HEK293 (cell line): ENCODE data around the gene CKS1B.

Source experiments
- BCL11A ChIP-seq: fragments of 450-650 bp; formaldehyde crosslinking; IDR thresholded peaks from 2 replicates; pipeline ENCODE4 v1.5.1; 2016; ENCODE audit warnings: low read depth, missing biosample characterization, missing genetic modification characterization
- FEZF1 ChIP-seq: fragments of 450-650 bp; formaldehyde crosslinking; IDR thresholded peaks from 2 replicates; pipeline ENCODE4 v1.5.1; 2016; ENCODE audit warnings: missing biosample characterization, missing genetic modification characterization
- KLF1 ChIP-seq: fragments of 450-650 bp; formaldehyde crosslinking; IDR thresholded peaks from 2 replicates; pipeline ENCODE4 v1.5.1; 2016; ENCODE audit warnings: missing biosample characterization, missing genetic modification characterization
- SETDB1 ChIP-seq: IDR thresholded peaks from one replicate; pipeline ENCODE4 v1.6.1; 2017; ENCODE audit warnings: mild to moderate bottlenecking, low read length, moderate library complexity, mixed read lengths; ENCODE audit not compliant: insufficient read length
- SP7 ChIP-seq: fragments of 450-650 bp; formaldehyde crosslinking; IDR thresholded peaks from 2 replicates; pipeline ENCODE4 v1.5.1; 2016; ENCODE audit warnings: missing biosample characterization, missing genetic modification characterization
- YY2 ChIP-seq: fragments of 450-650 bp; formaldehyde crosslinking; IDR thresholded peaks from 2 replicates; pipeline ENCODE4 v1.5.1; 2016; ENCODE audit warnings: missing biosample characterization, missing genetic modification characterization
- ZBTB11 ChIP-seq: fragments of 450-650 bp; formaldehyde crosslinking; conservative IDR thresholded peaks from 2 replicates; pipeline ENCODE4 v1.5.1; 2016; ENCODE audit warnings: low read depth, missing biosample characterization, missing genetic modification characterization
- ZBTB20 ChIP-seq: fragments of 450-650 bp; formaldehyde crosslinking; IDR thresholded peaks from 2 replicates; pipeline ENCODE4 v1.5.1; 2016; ENCODE audit warnings: missing biosample characterization, missing genetic modification characterization
- ZBTB7A ChIP-seq: fragments of 450-650 bp; formaldehyde crosslinking; IDR thresholded peaks from 2 replicates; pipeline ENCODE4 v1.5.1; 2016; ENCODE audit warnings: low read depth, missing biosample characterization, missing genetic modification characterization
- ZBTB8A ChIP-seq: fragments of 450-650 bp; formaldehyde crosslinking; IDR thresholded peaks from 2 replicates; pipeline ENCODE4 v1.5.1; 2016; ENCODE audit warnings: missing biosample characterization, missing genetic modification characterization
- ZEB2 ChIP-seq: fragments of 450-650 bp; formaldehyde crosslinking; IDR thresholded peaks from 2 replicates; pipeline ENCODE4 v1.5.1; 2016; ENCODE audit warnings: missing biosample characterization, missing genetic modification characterization
- ZNF112 ChIP-seq: fragments of 450-650 bp; formaldehyde crosslinking; IDR thresholded peaks from 2 replicates; pipeline ENCODE4 v1.5.0; 2017; ENCODE audit warnings: missing biosample characterization, missing genetic modification characterization
- ZNF211 ChIP-seq: fragments of 450-650 bp; formaldehyde crosslinking; IDR thresholded peaks from 2 replicates; pipeline ENCODE4 v1.5.1; 2016; ENCODE audit warnings: low read depth, missing biosample characterization, missing genetic modification characterization
- ZNF23 ChIP-seq: fragments of 450-650 bp; formaldehyde crosslinking; IDR thresholded peaks from 2 replicates; pipeline ENCODE4 v1.5.1; 2016; ENCODE audit warnings: missing biosample characterization, missing genetic modification characterization, borderline replicate concordance
- ZNF335 ChIP-seq: fragments of 450-650 bp; formaldehyde crosslinking; conservative IDR thresholded peaks from 2 replicates; pipeline ENCODE4 v1.5.1; 2016; ENCODE audit warnings: missing biosample characterization, missing genetic modification characterization
- ZNF530 ChIP-seq: fragments of 450-650 bp; formaldehyde crosslinking; IDR thresholded peaks from 2 replicates; pipeline ENCODE4 v1.5.1; 2016; ENCODE audit warnings: low read depth, missing biosample characterization, missing genetic modification characterization
- ZNF629 ChIP-seq: fragments of 450-650 bp; formaldehyde crosslinking; IDR thresholded peaks from 2 replicates; pipeline ENCODE4 v1.5.1; 2017; ENCODE audit warnings: missing biosample characterization, missing genetic modification characterization
- ZNF664 ChIP-seq: fragments of 450-650 bp; formaldehyde crosslinking; IDR thresholded peaks from 2 replicates; pipeline ENCODE4 v1.5.1; 2016; ENCODE audit warnings: missing biosample characterization, missing genetic modification characterization
- ZNF704 ChIP-seq: fragments of 450-650 bp; formaldehyde crosslinking; IDR thresholded peaks from 2 replicates; pipeline ENCODE4 v1.5.1; 2016; ENCODE audit warnings: missing biosample characterization, missing genetic modification characterization
- ZNF76 ChIP-seq: fragments of 450-650 bp; formaldehyde crosslinking; IDR thresholded peaks from 2 replicates; pipeline ENCODE4; 2016; ENCODE audit warnings: low read depth, missing biosample characterization, missing genetic modification characterization, borderline replicate concordance
- ZNF791 ChIP-seq: fragments of 450-650 bp; formaldehyde crosslinking; IDR thresholded peaks from 2 replicates; pipeline ENCODE4 v1.5.1; 2016; ENCODE audit warnings: missing biosample characterization, missing genetic modification characterization
- ZNF843 ChIP-seq: fragments of 450-650 bp; formaldehyde crosslinking; IDR thresholded peaks from 2 replicates; pipeline ENCODE4 v1.5.1; 2016; ENCODE audit warnings: missing biosample characterization, missing genetic modification characterization
- TF ChIP-seq, protein P1 (sequence below): fragments of 450-650 bp; formaldehyde crosslinking; IDR thresholded peaks from 2 replicates; pipeline ENCODE4 v1.5.1; 2017; ENCODE audit warnings: missing biosample characterization, missing genetic modification characterization
- TF ChIP-seq, protein P2 (sequence below): IDR thresholded peaks from 2 replicates; pipeline ENCODE4 v1.6.1; 2011; ENCODE audit warnings: mild to moderate bottlenecking, low read depth, low read length, borderline replicate concordance
- TF ChIP-seq, protein P3 (sequence below): fragments of 450-650 bp; formaldehyde crosslinking; IDR thresholded peaks from 2 replicates; pipeline ENCODE4 v1.5.1; 2016; ENCODE audit warnings: missing biosample characterization, missing genetic modification characterization

CKS1B gene

DNA sequence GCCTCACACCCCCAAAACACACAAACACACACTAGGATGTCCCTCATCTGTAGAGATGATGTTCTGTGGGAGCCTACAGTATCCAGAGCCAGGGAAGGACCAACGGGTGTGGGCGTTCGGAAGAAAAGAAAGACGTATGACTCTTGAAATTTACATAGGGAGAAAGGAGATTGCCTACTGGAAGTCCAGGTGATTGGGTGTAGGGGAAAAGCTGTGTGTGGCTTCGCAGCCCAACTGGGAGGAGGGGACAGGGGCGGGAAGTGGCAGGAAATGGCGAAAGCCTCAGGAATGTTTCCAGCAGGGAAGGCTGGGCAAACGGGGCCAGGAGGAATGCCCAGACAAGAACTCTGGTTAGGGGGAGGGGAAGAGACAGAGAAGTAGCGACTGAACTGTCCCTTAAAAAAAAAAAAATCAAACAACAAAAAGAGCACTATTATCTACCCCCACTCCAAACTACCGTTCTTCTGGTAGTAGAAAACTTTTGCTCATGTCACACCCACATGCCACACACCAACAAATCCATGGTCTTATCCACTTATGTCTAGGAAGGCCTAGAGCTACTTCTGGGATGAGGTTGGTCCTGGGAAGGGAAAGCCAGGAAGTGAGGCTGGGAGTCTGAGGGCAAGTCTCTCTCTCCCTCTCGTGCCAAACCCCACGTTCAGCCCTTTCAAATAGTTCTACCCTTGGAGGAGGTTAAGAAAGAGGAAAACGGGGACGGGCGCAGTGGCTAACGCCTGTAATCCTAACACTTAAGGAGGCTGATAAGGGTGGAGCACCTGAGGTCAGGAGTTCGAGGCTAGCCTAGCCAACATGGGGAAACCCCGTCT is 1.8 kb upstream of the CKS1B start (continued):
- TF ChIP-seq ZNF530 (tag by site-specific recombination): no peak
- no peak for TF ChIP-seq ZBTB7A
- TF ChIP-seq ZNF76 (tag by site-specific recombination): peak; percentile 82
- TF ChIP-seq SP7 (tag by site-specific recombination): peak; percentile 76
- TF ChIP-seq ZNF112 (tag by site-specific recombination): no peak
- peak; percentile 38; the same call in 1 of the 2 replicates for TF ChIP-seq KLF1
- TF ChIP-seq ZNF211 (tag by site-specific recombination): no peak
- no peak for TF ChIP-seq YY2 (tag by site-specific recombination)
- 0 out of 2 replicates have a peak, but pooled peaks have one; percentile 20 for TF ChIP-seq ZBTB11
- peak; percentile 69 for TF ChIP-seq ZNF629
- TF ChIP-seq, protein P1, sequence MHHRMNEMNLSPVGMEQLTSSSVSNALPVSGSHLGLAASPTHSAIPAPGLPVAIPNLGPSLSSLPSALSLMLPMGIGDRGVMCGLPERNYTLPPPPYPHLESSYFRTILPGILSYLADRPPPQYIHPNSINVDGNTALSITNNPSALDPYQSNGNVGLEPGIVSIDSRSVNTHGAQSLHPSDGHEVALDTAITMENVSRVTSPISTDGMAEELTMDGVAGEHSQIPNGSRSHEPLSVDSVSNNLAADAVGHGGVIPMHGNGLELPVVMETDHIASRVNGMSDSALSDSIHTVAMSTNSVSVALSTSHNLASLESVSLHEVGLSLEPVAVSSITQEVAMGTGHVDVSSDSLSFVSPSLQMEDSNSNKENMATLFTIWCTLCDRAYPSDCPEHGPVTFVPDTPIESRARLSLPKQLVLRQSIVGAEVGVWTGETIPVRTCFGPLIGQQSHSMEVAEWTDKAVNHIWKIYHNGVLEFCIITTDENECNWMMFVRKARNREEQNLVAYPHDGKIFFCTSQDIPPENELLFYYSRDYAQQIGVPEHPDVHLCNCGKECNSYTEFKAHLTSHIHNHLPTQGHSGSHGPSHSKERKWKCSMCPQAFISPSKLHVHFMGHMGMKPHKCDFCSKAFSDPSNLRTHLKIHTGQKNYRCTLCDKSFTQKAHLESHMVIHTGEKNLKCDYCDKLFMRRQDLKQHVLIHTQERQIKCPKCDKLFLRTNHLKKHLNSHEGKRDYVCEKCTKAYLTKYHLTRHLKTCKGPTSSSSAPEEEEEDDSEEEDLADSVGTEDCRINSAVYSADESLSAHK (tag by site-specific recombination): peak; percentile 11; the same call in 1 of the 2 replicates
- TF ChIP-seq ZBTB20: peak; percentile 68
- TF ChIP-seq ZNF23 (tag by site-specific recombination): no peak
- no peak for TF ChIP-seq ZNF704 (tag by site-specific recombination)
- TF ChIP-seq FEZF1: peak; percentile 98
- TF ChIP-seq ZNF664 (tag by site-specific recombination): no peak
- TF ChIP-seq ZNF843 (tag by site-specific recombination): no peak; the same call in 1 of the 2 replicates
- no peak for TF ChIP-seq SETDB1
- TF ChIP-seq, protein P2, sequence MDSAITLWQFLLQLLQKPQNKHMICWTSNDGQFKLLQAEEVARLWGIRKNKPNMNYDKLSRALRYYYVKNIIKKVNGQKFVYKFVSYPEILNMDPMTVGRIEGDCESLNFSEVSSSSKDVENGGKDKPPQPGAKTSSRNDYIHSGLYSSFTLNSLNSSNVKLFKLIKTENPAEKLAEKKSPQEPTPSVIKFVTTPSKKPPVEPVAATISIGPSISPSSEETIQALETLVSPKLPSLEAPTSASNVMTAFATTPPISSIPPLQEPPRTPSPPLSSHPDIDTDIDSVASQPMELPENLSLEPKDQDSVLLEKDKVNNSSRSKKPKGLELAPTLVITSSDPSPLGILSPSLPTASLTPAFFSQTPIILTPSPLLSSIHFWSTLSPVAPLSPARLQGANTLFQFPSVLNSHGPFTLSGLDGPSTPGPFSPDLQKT: no peak
- 0 out of 2 replicates have a peak, but pooled peaks have one; percentile 30 for TF ChIP-seq BCL11A (tag by site-specific recombination)
- no peak for TF ChIP-seq ZNF791
- TF ChIP-seq ZEB2 (tag by site-specific recombination): peak; percentile 39; the same call in 1 of the 2 replicates
- TF ChIP-seq, protein P3, sequence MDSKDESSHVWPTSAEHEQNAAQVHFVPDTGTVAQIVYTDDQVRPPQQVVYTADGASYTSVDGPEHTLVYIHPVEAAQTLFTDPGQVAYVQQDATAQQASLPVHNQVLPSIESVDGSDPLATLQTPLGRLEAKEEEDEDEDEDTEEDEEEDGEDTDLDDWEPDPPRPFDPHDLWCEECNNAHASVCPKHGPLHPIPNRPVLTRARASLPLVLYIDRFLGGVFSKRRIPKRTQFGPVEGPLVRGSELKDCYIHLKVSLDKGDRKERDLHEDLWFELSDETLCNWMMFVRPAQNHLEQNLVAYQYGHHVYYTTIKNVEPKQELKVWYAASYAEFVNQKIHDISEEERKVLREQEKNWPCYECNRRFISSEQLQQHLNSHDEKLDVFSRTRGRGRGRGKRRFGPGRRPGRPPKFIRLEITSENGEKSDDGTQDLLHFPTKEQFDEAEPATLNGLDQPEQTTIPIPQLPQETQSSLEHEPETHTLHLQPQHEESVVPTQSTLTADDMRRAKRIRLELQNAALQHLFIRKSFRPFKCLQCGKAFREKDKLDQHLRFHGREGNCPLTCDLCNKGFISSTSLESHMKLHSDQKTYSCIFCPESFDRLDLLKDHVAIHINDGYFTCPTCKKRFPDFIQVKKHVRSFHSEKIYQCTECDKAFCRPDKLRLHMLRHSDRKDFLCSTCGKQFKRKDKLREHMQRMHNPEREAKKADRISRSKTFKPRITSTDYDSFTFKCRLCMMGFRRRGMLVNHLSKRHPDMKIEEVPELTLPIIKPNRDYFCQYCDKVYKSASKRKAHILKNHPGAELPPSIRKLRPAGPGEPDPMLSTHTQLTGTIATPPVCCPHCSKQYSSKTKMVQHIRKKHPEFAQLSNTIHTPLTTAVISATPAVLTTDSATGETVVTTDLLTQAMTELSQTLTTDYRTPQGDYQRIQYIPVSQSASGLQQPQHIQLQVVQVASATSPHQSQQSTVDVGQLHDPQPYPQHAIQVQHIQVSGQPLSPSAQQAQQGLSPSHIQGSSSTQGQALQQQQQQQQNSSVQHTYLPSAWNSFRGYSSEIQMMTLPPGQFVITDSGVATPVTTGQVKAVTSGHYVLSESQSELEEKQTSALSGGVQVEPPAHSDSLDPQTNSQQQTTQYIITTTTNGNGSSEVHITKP (tag by site-specific recombination): peak; percentile 94
- peak; percentile 19; the same call in 1 of the 2 replicates for TF ChIP-seq ZBTB8A (tag by site-specific recombination)
- peak; percentile 59 for TF ChIP-seq ZNF335
